BE2C (cell line): Measurements from ENCODE around the gene DPYD.

Source experiments
- DNase-seq: peaks from one replicate; pipeline ENCODE4 v3.0.0-alpha.2; 2020
- H3K27me3 ChIP-seq: fragments of 250-450 bp; sonication (Bioruptor Pico); 2 replicates; pipeline ENCODE4 v1.5.1; 2020; ENCODE audit warnings: mild to moderate bottlenecking
- H3K36me3 ChIP-seq: fragments of 250-450 bp; sonication (Bioruptor Pico); 2 replicates; pipeline ENCODE4 v1.5.1; 2020; ENCODE audit warnings: mild to moderate bottlenecking
- H3K4me1 ChIP-seq: fragments of 250-450 bp; sonication (Bioruptor Pico); 2 replicates; pipeline ENCODE4 v1.5.1; 2020
- H3K4me3 ChIP-seq: 2 replicates; pipeline ENCODE4 v1.5.1; 2011; ENCODE audit warnings: low read depth, low read length
- H3K9me3 ChIP-seq: fragments of 250-450 bp; sonication (Bioruptor Pico); 2 replicates; pipeline ENCODE4 v1.5.1; 2020
- CTCF ChIP-seq: IDR thresholded peaks from 2 replicates; pipeline ENCODE4 v1.5.1; 2012; ENCODE audit warnings: mild to moderate bottlenecking, low read depth, low read length

The DPYD gene

GRCh38 chr1:97621955-97622354 lies 298.9 kb downstream of the DPYD start:
- Histone ChIP-seq H3K36me3 (no peaks in the 10 kb centered on the region), H3K4me3 (no peak overlapping the region), H3K9me3 (no peaks in the 10 kb centered on the region), H3K4me1 (peaks cover 4% of the 10 kb centered on the region; the same call in 1 of the 2 replicates), H3K27me3 (no peaks in the 10 kb centered on the region)
- TF ChIP-seq CTCF: no peak
- DNase-seq: no peak

- H3K9me3 ChIP-seq: no peaks in the 10 kb centered on the region
- TF ChIP-seq CTCF: no peak
- no peak for DNase-seq
These were observed 301.1 kb downstream of the DPYD start for GRCh38 chr1:97619706-97620105.

GRCh38 chr1:97610748-97611147 lies 310.1 kb downstream of the DPYD start:
- Histone ChIP-seq H3K27me3 (no peaks in the 10 kb centered on the region), H3K4me1 (peaks cover 10% of the 10 kb centered on the region), H3K36me3 (no peaks in the 10 kb centered on the region), H3K9me3 (no peaks in the 10 kb centered on the region), H3K4me3 (no peak overlapping the region)
- no peak for DNase-seq
- TF ChIP-seq CTCF: no peak

More at GRCh38 chr1:97619706-97620105, 301.1 kb downstream of the DPYD start:
- no peak overlapping the region for H3K4me3 ChIP-seq
- H3K27me3 ChIP-seq: no peaks in the 10 kb centered on the region
- no peaks in the 10 kb centered on the region for H3K36me3 ChIP-seq
- H3K4me1 ChIP-seq: peaks cover 5% of the 10 kb centered on the region; the same call in 1 of the 2 replicates

- no peak for TF ChIP-seq CTCF
- Histone ChIP-seq H3K36me3 (no peaks in the 10 kb centered on the region), H3K9me3 (no peaks in the 10 kb centered on the region), H3K4me3 (no peak overlapping the region), H3K27me3 (no peaks in the 10 kb centered on the region), H3K4me1 (peaks cover 6% of the 10 kb centered on the region)
- DNase-seq: no peak
These were observed 310.7 kb downstream of the DPYD start for GRCh38 chr1:97610102-97610501.

GRCh38 chr1:97608272-97608671 lies 312.6 kb downstream of the DPYD start:
- TF ChIP-seq CTCF: no peak
- H3K4me1 ChIP-seq: peaks cover 8% of the 10 kb centered on the region
- H3K36me3 ChIP-seq: no peaks in the 10 kb centered on the region
- no peak overlapping the region for H3K4me3 ChIP-seq
- no peak for DNase-seq
- H3K27me3 ChIP-seq: no peaks in the 10 kb centered on the region
- H3K9me3 ChIP-seq: no peaks in the 10 kb centered on the region

- Histone ChIP-seq H3K27me3 (no peaks in the 10 kb centered on the region), H3K9me3 (no peaks in the 10 kb centered on the region), H3K4me1 (peaks cover 6% of the 10 kb centered on the region), H3K4me3 (peak overlapping the region; percentile 30), H3K36me3 (no peaks in the 10 kb centered on the region)
- peak; percentile 9 for DNase-seq
- no peak for TF ChIP-seq CTCF
These were observed 317.1 kb downstream of the DPYD start for GRCh38 chr1:97603776-97604175.
